ENCODE results near the gene FAHD2B. TPM values are rescaled to one million over a fixed set of nuclear protein-coding genes. Genes with fewer than 3 reads are reported as not detected.
A peak's percentile ranks its signal among the peaks of the same experiment; 100 is the strongest.
"Not testable (repeated sequence)": the region's sequence is repeated elsewhere in the genome, so short reads cannot be mapped to it uniquely, and the experiment has no call there.

The FAHD2B gene
- total RNA-seq, 6 donors from 2014 or later = 4.1 to 16.9 (median 8.9) TPM

GRCh38 chr2:97095661-97096060 is 979 bp upstream of the FAHD2B start:
- Histone ChIP-seq H3K4me1 (peaks cover 7 to 9% (median 7%) of the 10 kb centered on the region in 4 donors), H3K9me3 (no peaks in the 10 kb centered on the region), H3K27me3 (no peaks in the 10 kb centered on the region), H3K4me3 (peak overlapping the region in 2 of 4 donors; percentile 48 to 49), H3K36me3 (no peaks in the 10 kb centered on the region), H3K27ac (peak overlapping the region in 3 of 4 donors; percentile 49 to 72 (median 63))
- WGBS, 2 donors = 84% methylated on average over 12 of the region's 12 CpGs
- no peak for ATAC-seq (ENCODE audit: low FRiP score in 2 of 2)
- TF ChIP-seq, protein P1, sequence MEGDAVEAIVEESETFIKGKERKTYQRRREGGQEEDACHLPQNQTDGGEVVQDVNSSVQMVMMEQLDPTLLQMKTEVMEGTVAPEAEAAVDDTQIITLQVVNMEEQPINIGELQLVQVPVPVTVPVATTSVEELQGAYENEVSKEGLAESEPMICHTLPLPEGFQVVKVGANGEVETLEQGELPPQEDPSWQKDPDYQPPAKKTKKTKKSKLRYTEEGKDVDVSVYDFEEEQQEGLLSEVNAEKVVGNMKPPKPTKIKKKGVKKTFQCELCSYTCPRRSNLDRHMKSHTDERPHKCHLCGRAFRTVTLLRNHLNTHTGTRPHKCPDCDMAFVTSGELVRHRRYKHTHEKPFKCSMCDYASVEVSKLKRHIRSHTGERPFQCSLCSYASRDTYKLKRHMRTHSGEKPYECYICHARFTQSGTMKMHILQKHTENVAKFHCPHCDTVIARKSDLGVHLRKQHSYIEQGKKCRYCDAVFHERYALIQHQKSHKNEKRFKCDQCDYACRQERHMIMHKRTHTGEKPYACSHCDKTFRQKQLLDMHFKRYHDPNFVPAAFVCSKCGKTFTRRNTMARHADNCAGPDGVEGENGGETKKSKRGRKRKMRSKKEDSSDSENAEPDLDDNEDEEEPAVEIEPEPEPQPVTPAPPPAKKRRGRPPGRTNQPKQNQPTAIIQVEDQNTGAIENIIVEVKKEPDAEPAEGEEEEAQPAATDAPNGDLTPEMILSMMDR (IDR thresholded peaks at IDR 0.05) = no peak
- no peak for TF ChIP-seq POLR2A (IDR thresholded peaks at IDR 0.05)
- TF ChIP-seq POLR2AphosphoS5 (IDR thresholded peaks at IDR 0.05) = no peak
- TF ChIP-seq EP300 (IDR thresholded peaks at IDR 0.05) = no peak
- no peak for DNase-seq

DNA sequence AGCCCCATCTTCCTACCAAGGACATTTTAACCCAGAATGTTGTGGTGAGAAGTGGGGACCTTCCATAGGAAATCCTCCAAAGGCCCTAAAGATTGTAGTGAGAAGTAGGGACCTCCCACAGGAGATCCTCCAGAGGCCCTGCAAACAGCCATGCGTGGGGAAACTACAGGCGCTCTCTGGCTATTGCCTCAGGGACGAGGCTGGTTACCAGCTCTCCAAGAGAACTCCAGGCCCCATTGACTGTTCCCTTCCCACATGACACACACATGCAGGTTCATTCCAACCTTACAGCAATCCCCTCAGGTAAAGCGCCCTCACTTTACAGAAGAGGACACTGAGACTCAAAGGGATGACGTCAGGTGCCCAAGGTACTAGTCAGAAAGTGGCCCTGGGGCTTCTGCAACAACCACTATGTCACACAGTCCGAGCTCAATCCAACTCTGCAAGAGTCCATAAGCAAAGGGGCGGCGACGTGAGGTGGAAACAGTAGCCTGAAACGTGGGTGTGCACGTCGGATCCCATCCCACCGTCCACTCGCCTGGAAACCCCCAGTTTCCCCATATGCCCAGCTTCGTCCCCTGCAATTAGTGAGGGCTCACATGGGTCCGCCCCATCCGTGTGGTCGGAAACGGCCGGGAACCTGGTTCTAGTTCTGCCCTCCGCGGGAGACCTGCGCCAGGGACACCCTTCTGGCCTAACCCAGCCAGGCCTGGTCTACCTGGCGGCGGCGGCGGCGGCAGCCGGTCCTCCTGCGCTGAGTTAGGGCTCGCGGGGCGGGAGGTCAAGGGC is 505 bp downstream of the FAHD2B start:
- not testable (repeated sequence) for H3K4me1 ChIP-seq, H3K27me3 ChIP-seq, H3K9me3 ChIP-seq, H3K36me3 ChIP-seq
- Histone ChIP-seq H3K4me3 (peak overlapping the region in 3 of 4 donors; percentile 34 to 49 (median 48)), H3K27ac (peak overlapping the region in 1 of 4 donors; percentile 63)
- ATAC-seq (ENCODE audit: low FRiP score in 2 of 2) (peak; percentile 16 to 30), DNase-seq (peak in 1 of 2 donors; percentile 42)
- WGBS, 2 donors = 59 to 85% methylated on average over 3 to 4 of the region's 33 CpGs

DNA sequence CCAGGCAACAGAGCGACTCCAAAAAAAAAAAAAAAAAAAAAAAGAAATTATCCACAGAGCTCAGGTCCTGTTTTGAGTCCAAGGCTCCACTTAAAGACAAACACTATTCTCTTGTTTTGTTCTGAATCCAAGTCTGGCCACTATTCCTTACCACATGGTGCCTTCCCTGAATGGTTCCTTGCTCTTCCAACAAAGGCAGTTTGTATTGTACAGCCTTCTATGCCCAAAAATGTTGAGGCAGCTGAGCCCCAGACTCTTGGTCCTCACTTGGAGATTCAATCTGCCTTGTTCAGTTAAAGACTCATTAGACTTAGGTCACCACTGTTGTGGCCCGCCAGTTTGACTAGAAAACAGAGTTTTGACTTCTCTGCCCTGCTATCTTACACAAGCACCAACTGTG is 1.7 kb downstream of the FAHD2B start:
- not testable (repeated sequence) for H3K4me1 ChIP-seq; H3K27ac ChIP-seq; H3K27me3 ChIP-seq; H3K36me3 ChIP-seq; DNase-seq; H3K9me3 ChIP-seq; ATAC-seq (ENCODE audit: low FRiP score in 2 of 2); H3K4me3 ChIP-seq
- WGBS, 2 donors = 75 to 77% methylated on average over 2 of the region's 2 CpGs

- ATAC-seq (ENCODE audit: low FRiP score in 2 of 2); H3K36me3 ChIP-seq; H3K4me1 ChIP-seq; H3K4me3 ChIP-seq; H3K9me3 ChIP-seq; H3K27ac ChIP-seq; DNase-seq; H3K27me3 ChIP-seq: not testable (repeated sequence)
- 91 to 100% methylated on average over 1 of the region's 1 CpG for WGBS, 2 donors
Measured at GRCh38 chr2:97088706-97089105, 6.0 kb downstream of the FAHD2B start.

- not testable (repeated sequence) for DNase-seq; H3K27me3 ChIP-seq; ATAC-seq (ENCODE audit: low FRiP score in 2 of 2); H3K27ac ChIP-seq; H3K36me3 ChIP-seq; H3K4me1 ChIP-seq; H3K4me3 ChIP-seq; H3K9me3 ChIP-seq
- 69% methylated on average over 2 of the region's 7 CpGs; no CpG with 5 or more reads in 1 of the 2 donors for WGBS, 2 donors
Measured at GRCh38 chr2:97085093-97085492, 9.6 kb downstream of the FAHD2B start.

DNA sequence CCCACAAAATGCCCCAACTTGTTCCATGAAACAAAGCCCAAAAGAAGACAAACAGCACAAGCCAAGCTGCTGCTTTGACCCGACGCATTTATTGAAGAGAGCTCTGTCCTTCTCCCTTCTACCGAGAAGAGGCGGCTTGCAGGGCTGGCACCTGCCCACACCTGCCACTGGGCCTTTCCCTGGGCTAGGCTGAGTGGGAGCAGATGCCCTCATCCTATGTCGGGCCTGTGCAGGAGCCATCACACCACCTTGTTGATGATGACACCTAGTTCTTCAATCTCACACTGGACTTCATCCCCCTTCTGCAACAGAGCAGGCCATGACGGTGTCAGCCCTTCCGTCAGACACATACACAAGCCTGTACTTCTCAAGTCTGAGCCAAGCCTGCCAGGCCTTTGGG is 11.2 kb downstream of the FAHD2B start:
- H3K9me3 ChIP-seq; H3K27me3 ChIP-seq; H3K4me3 ChIP-seq; H3K4me1 ChIP-seq; H3K27ac ChIP-seq; H3K36me3 ChIP-seq; ATAC-seq (ENCODE audit: low FRiP score in 2 of 2): not testable (repeated sequence)
- peak in 1 of 2 donors; percentile 19 for DNase-seq
- WGBS, 2 donors = 88% methylated on average over 7 of the region's 7 CpGs

DNA sequence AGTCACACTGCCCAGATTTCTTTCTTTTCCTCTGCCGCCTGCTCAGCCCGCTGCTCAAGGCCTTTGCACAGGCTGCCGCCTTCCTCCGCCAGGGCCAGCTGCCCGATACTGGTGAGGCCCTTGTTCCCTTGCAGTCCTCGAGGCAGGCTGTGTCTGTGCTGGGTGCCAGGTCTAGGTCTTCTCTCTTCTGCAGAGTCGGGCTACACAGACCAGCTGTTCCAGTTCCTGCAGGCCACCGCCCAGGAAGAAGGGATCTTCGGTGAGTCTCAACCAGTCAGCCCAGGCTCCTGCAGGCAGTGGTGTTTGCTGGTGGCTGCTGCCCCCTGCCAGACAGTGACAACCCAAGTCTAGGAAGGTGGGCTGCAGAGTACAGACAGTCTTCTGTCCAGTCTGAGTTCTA is 12.5 kb downstream of the FAHD2B start:
- not testable (repeated sequence) for H3K27ac ChIP-seq, H3K36me3 ChIP-seq, H3K9me3 ChIP-seq, H3K4me1 ChIP-seq, DNase-seq, H3K27me3 ChIP-seq, H3K4me3 ChIP-seq
- WGBS, 2 donors = 60% methylated on average over 3 of the region's 9 CpGs; no CpG with 5 or more reads in 1 of the 2 donors
- ATAC-seq (ENCODE audit: low FRiP score in 2 of 2) = peak; percentile 25 to 52

- H3K27ac ChIP-seq; H3K9me3 ChIP-seq; H3K36me3 ChIP-seq; H3K27me3 ChIP-seq; H3K4me1 ChIP-seq; ATAC-seq (ENCODE audit: low FRiP score in 2 of 2); H3K4me3 ChIP-seq: not testable (repeated sequence)
- WGBS, 2 donors = 74 to 82% methylated on average over 1 to 7 of the region's 10 CpGs
- peak in 1 of 2 donors; percentile 22 for DNase-seq
Measured at GRCh38 chr2:97080855-97081254, 13.8 kb downstream of the FAHD2B start.

DNA sequence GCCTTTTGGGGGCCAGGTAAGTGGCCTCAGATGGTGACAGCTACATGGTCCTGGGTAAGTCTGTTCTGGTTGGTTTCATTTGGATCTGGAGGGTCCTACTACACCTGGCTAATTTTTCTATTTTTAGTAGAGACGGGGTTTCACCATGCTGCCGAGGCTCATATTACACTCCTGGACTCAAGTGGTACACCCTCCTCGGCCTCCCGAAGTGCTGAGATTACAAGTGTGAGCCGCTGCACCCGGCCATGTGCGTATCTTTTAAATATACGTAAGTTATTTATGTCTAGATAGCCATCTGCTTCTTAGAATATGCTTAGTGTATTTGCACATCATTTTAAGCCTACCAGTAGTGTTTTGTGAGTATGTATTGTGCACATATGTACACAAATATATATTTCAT is 17.5 kb downstream of the FAHD2B start:
- H3K4me1 ChIP-seq; H3K27ac ChIP-seq; DNase-seq; H3K27me3 ChIP-seq; ATAC-seq (ENCODE audit: low FRiP score in 2 of 2); H3K9me3 ChIP-seq; H3K36me3 ChIP-seq; H3K4me3 ChIP-seq: not testable (repeated sequence)
- 65 to 67% methylated on average over 8 of the region's 8 CpGs for WGBS, 2 donors

GRCh38 chr2:97070915-97071314 is 23.8 kb downstream of the FAHD2B start:
- 71 to 79% methylated on average over 1 to 2 of the region's 3 CpGs for WGBS, 2 donors
- not testable (repeated sequence) for H3K9me3 ChIP-seq; ATAC-seq (ENCODE audit: low FRiP score in 2 of 2)

DNA sequence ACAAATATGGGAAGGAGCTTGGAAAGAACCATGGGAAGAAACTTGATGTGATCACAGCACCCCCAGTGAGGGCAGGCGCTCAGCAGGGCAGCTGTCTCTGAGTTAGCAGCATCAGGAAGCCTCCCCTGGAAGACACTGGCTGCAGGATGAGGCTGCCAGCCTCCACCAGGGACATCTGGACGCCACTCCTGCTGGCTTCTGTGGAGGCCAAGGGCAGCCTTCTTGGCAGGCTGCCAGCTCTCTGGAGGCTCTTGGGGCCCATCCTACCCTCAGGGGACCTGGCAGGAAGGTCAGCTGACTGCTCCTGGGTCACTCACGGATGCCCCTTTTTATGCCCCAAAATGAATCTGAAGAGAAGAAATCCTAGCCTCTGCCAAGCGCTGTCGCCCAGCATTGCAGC is 26.0 kb downstream of the FAHD2B start:
- not testable (repeated sequence) for H3K27me3 ChIP-seq; H3K9me3 ChIP-seq; H3K36me3 ChIP-seq; H3K4me3 ChIP-seq; H3K4me1 ChIP-seq; H3K27ac ChIP-seq; ATAC-seq (ENCODE audit: low FRiP score in 2 of 2)
- 79% methylated on average over 3 of the region's 5 CpGs; no CpG with 5 or more reads in 1 of the 2 donors for WGBS, 2 donors
- DNase-seq = peak in 1 of 2 donors; percentile 15

More at GRCh38 chr2:97070915-97071314, 23.8 kb downstream of the FAHD2B start:
- H3K27me3 ChIP-seq, H3K36me3 ChIP-seq, H3K27ac ChIP-seq, H3K4me3 ChIP-seq, H3K4me1 ChIP-seq, DNase-seq: not testable (repeated sequence)

Measured in upper lobe of left lung (tissue), 6 donors.